Aorta (tissue), 5 donors: Measurements from ENCODE around the gene ZNF414. TPM values are rescaled to one million over a fixed set of nuclear protein-coding genes. Genes with fewer than 3 reads are reported as not detected.

ENCODE experiments used
- ATAC-seq: fragments of 200-7000 bp; cut with Tn5 transposase; one replicate; pipeline ENCODE4 v1.9.1; 2022; ENCODE audit warnings: moderate library complexity; ENCODE audit not compliant: low FRiP score
- DNase-seq, 2 donors: peaks; one replicate each; pipeline ENCODE4 v3.0.0-alpha.2; 2020
- H3K27ac ChIP-seq, 2 donors: one replicate each; pipeline ENCODE4 v1.5.1; 2013; ENCODE audit warnings: low read length in 2 of 2, mild to moderate bottlenecking in 2 of 2, moderate library complexity in 2 of 2, control low read depth in 1 of 2, inconsistent platforms in 1 of 2, low read depth in 1 of 2
- H3K27me3 ChIP-seq, 2 donors: one replicate each; pipeline ENCODE4 v1.6.1; 2013; ENCODE audit warnings: control low read depth in 1 of 2, low read length in 1 of 2, mild to moderate bottlenecking in 1 of 2, moderate library complexity in 1 of 2; ENCODE audit not compliant: insufficient read depth in 2 of 2, control insufficient read depth in 1 of 2
- H3K36me3 ChIP-seq, 2 donors: one replicate each; pipeline ENCODE4 v1.6.1; 2013; ENCODE audit warnings: control low read depth in 1 of 2, low read length in 1 of 2, mild to moderate bottlenecking in 1 of 2; ENCODE audit not compliant: insufficient read depth in 2 of 2, control insufficient read depth in 1 of 2
- H3K4me1 ChIP-seq, 2 donors: one replicate each; pipeline ENCODE4 v1.6.1; 2013; ENCODE audit warnings: low read length in 2 of 2, control low read depth in 1 of 2, mild to moderate bottlenecking in 1 of 2, moderate library complexity in 1 of 2; ENCODE audit not compliant: insufficient read depth in 2 of 2, control insufficient read depth in 1 of 2
- H3K4me3 ChIP-seq, 2 donors: one replicate each; pipeline ENCODE4 v1.5.1; 2013; ENCODE audit warnings: low read length in 2 of 2, control low read depth in 1 of 2, mild to moderate bottlenecking in 1 of 2
- H3K9me3 ChIP-seq: one replicate; pipeline ENCODE4 v1.6.1; 2013; ENCODE audit warnings: mild to moderate bottlenecking, low read length; ENCODE audit not compliant: control insufficient read depth
- WGBS, 2 donors: extraction: QIAGEN DNeasy Blood & Tissue Kit; methylation state at CpG; one replicate each; pipeline ENCODE4 v1.1.7; 2013; 5-methylcytosine and 5-hydroxymethylcytosine counted together
- intact Hi-C, 2 donors: fragments of 100-400 bp; cut with DNase I; formaldehyde crosslinking; loops; one replicate each; pipeline versions ENCODE4 v1.14.2 to v1.15.0; 2022
- polyA plus RNA-seq, 2 donors: library from polyadenylated mRNA; stranded (reverse); fragments of 200-250 nt; gene quantifications; one replicate each; pipeline ENCODE4 v1.2.3, GENCODE V29; 2013
- total RNA-seq, 2 donors: library from RNA; stranded (reverse); fragmentation: NEBNext Ultra II Directional; extraction: Animal tissue kit (Norgen Biotek cat#: 25700); gene quantifications; one replicate each; pipeline ENCODE4 v1.2.1, GENCODE V29; 2021
- donor health status: healthy with polysubstance abuse.
- donor health status: Bipolar disorder and iron deficiency.
- donor health status: DM: no; HTN: no; CAD: no.
- donor health status: DM: no; HTN: no; CAD: no.
- donor health status: DM: yes; HTN: yes; CAD: no.

Gene ZNF414
- total and polyA plus RNA-seq, 4 donors = 4.0 to 33.0 (median 17.1) TPM

DNA sequence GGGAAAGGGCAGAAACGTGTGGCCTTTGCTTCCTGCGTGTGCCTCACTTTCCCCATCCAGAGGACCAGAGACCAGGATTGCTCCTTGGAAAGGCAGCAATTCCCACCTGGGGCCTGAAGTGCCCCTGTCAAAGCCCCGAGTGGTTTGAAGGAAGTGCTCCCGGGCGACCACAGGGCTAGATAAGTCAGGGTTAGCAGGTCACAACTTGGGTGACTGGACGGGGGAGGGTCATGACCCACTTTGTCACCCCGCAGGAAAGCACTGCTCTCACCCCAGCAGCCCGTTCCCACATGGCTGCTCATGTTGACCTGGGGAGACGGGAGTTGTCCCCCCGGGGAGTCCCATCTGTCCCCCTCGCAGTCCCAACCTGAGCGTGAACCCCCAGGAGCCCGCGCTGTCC is 12.0 kb downstream of the ZNF414 start:
- Histone ChIP-seq H3K4me1 (no peaks in the 10 kb centered on the region), H3K9me3 (no peaks in the 10 kb centered on the region), H3K4me3 (no peak overlapping the region), H3K36me3 (no peaks in the 10 kb centered on the region), H3K27ac (no peak overlapping the region), H3K27me3 (no peaks in the 10 kb centered on the region)
- DNase-seq = no peak
- 74 to 75% methylated on average over 14 of the region's 14 CpGs for WGBS, 2 donors
- intact Hi-C loops = no loop called here
- ATAC-seq = no peak

DNA sequence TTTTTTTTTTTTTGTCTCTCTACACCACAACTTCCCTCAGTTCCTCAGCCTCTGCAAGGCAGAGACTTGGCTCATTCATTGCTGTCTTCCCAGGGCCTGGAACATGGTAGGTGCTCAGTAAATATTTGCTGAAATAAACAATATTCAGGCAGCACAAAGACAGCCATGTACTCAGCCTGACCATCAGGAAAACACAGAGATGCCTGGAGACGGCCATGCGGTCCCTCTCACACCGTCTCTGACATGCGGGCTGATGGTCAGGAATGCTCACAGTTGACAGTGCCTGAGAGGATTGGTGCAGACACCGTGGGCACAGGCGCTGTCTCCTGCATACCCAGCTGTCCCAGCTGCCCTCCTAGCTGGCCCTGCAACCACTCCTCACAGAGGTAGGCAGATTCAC is 12.5 kb downstream of the ZNF414 start:
- WGBS, 2 donors = 74 to 75% methylated on average over 6 of the region's 6 CpGs
- ATAC-seq (no peak), DNase-seq (no peak)
- Histone ChIP-seq H3K4me3 (no peak overlapping the region), H3K9me3 (no peaks in the 10 kb centered on the region), H3K27me3 (no peaks in the 10 kb centered on the region), H3K4me1 (no peaks in the 10 kb centered on the region), H3K27ac (no peak overlapping the region), H3K36me3 (no peaks in the 10 kb centered on the region)
- intact Hi-C loops = no loop called here

DNA sequence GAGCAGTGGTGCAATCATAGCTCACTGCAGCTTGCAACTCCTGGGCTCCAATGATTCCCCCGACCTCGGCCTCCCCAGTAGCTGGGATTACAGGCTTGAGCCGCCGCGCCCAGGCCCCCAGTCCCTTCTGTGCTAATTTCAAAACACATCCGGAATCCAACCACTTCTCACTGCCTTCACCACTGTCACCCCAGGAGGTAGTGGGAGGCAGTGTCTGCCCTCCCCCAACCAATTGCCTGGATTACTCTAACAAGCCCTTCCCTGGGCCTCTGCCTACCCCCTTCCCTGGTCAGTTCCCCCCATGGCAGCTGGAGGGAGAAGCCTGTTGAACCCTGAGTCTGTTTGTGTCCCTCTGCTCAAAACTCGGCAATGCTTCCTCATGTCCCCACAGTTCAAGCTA is 13.8 kb downstream of the ZNF414 start:
- DNase-seq = no peak
- whole genome bisulfite sequencing, 2 donors = 50 to 60% methylated on average over 7 of the region's 7 CpGs
- H3K27me3 ChIP-seq = no peaks in the 10 kb centered on the region
- intact Hi-C loops = no loop called here
- H3K36me3 ChIP-seq = no peaks in the 10 kb centered on the region
- no peaks in the 10 kb centered on the region for H3K9me3 ChIP-seq
- ATAC-seq = no peak
- no peak overlapping the region for H3K27ac ChIP-seq
- no peak overlapping the region for H3K4me3 ChIP-seq
- H3K4me1 ChIP-seq = no peaks in the 10 kb centered on the region

DNA sequence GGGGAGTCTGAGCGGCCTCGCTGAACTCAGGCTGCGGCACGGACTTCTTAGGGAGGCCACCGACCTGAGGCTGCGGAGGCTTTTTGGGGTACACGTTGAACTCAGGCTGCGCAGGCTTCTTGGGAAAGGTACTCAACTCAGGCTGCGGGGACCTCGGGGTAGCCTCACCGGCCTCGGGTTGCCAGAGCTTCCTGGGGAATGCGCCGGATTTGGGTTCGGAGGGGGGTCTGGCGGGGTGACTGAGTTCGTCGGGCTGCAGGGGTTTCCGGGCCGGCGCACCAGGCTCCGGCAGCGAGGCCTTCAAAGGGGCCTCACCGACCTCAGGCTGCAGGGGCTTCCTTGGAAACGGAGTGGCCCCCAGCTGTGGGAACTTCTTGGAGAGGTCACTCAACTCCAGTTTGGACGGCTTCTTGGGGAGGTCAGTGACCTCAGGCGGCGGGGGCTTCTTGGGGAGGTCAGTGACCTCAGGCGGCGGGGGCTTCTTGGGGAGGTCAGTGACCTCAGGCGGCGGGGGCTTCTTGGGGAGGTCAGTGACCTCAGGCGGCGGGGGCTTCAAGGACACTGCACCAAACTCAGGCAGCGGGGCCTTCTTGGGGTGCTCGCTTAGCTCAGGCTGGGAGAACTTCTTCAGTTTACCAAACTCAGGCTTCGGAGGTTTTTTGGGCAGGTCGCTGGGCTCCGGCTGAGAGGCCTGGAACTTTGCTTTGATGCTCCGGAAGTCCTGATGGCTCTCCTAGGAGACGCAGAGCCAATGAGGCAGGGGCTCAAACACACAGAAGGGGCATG is 14.7 kb downstream of the ZNF414 start:
- Histone ChIP-seq H3K4me3 (no peak overlapping the region), H3K36me3 (no peaks in the 10 kb centered on the region), H3K27me3 (no peaks in the 10 kb centered on the region), H3K4me1 (no peaks in the 10 kb centered on the region), H3K27ac (no peak overlapping the region), H3K9me3 (no peaks in the 10 kb centered on the region)
- intact Hi-C loops = no loop called here
- 81 to 82% methylated on average over 41 of the region's 41 CpGs for WGBS, 2 donors
- no peak for DNase-seq
- ATAC-seq = no peak

DNA sequence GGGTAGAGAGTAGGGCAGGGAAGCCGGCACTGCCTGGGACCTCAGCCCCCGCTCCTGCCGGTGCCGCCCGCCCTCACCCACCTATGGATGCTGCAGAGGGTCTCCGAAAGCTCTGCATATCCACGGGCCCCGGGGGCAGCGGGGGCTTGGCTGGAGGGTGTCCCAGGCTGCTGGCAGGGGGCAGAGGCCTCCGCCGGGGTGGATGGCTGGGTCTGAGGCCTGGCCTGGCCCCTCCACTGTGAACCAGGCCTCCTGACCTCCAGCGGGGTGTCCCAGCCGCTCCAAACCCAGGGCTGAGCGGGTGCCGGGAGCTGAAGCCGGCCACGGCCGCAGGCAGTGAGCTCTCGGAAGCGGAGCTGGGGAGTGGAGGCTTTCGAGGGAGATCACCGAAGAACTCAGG is 15.7 kb downstream of the ZNF414 start:
- intact Hi-C loops = no loop called here
- Histone ChIP-seq H3K36me3 (no peaks in the 10 kb centered on the region), H3K9me3 (no peaks in the 10 kb centered on the region), H3K4me1 (no peaks in the 10 kb centered on the region), H3K4me3 (no peak overlapping the region), H3K27me3 (no peaks in the 10 kb centered on the region), H3K27ac (no peak overlapping the region)
- ATAC-seq (no peak), DNase-seq (no peak)
- WGBS, 2 donors = 85 to 89% methylated on average over 21 to 22 of the region's 22 CpGs

DNA sequence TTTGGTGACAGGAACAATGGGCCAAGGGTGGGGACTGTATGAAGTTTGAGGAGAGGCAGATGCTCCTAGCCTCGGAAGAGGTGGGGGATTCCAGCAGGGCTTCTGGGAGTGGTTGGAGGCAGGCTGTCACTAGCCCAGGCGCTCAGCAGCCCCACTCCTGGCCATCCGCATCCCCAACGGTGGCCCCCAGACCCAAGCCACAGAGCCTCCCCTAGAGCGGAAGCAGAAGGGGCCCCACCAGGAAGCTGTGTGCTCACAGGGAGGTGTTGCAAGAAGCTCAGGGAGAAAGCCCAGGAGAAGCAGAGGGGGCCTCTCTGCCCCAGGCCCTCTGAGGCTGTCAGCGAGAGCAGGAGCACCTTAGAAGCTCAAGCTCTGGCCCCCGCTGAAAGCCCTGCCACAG is 19.8 kb downstream of the ZNF414 start:
- intact Hi-C loops = no loop called here
- WGBS, 2 donors = 73 to 80% methylated on average over 7 of the region's 7 CpGs
- Histone ChIP-seq H3K27ac (no peak overlapping the region), H3K4me3 (no peak overlapping the region), H3K9me3 (no peaks in the 10 kb centered on the region), H3K4me1 (no peaks in the 10 kb centered on the region), H3K36me3 (no peaks in the 10 kb centered on the region), H3K27me3 (no peaks in the 10 kb centered on the region)
- DNase-seq (no peak), ATAC-seq (no peak)

- Histone ChIP-seq H3K9me3 (no peaks in the 10 kb centered on the region), H3K36me3 (peaks cover 0 to 9% of the 10 kb centered on the region in 2 donors), H3K4me3 (no peak overlapping the region), H3K27me3 (no peaks in the 10 kb centered on the region), H3K4me1 (no peaks in the 10 kb centered on the region), H3K27ac (no peak overlapping the region)
- 86 to 90% methylated on average over 6 of the region's 6 CpGs for WGBS, 2 donors
- no peak for DNase-seq
- intact Hi-C loops = no loop called here
- ATAC-seq = no peak
These were observed 22.4 kb downstream of the ZNF414 start for GRCh38 chr19:8491574-8491973.

GRCh38 chr19:8490873-8491272 is 23.1 kb downstream of the ZNF414 start:
- DNase-seq (no peak), ATAC-seq (no peak)
- Histone ChIP-seq H3K4me3 (no peak overlapping the region), H3K27me3 (no peaks in the 10 kb centered on the region), H3K27ac (no peak overlapping the region), H3K9me3 (no peaks in the 10 kb centered on the region), H3K4me1 (no peaks in the 10 kb centered on the region), H3K36me3 (peaks cover 0 to 13% of the 10 kb centered on the region in 2 donors)
- intact Hi-C loops = no loop called here
- WGBS, 2 donors = 85 to 88% methylated on average over 12 of the region's 12 CpGs

DNA sequence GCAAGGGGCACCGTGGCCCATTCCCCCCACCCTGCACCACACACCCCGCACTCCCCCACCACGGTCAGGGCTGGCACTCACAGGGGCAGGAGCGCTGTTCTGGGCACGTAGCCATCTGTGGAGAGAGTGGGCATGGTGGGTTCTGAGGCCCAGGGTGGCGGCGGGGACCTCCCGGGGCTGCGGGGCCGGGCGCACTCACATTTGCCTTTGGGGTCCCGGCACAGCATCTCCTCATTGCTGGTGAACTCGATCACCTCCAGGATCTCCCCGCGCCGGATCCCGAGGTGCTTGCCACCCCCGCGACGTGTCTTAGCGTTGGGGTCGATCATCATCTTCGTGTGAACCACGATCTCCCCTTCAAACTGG is 23.6 kb downstream of the ZNF414 start:
- ATAC-seq (no peak), DNase-seq (no peak)
- H3K9me3 ChIP-seq = no peaks in the 10 kb centered on the region
- no peaks in the 10 kb centered on the region for H3K27me3 ChIP-seq
- H3K4me1 ChIP-seq = no peaks in the 10 kb centered on the region
- intact Hi-C loops = no loop called here
- WGBS, 2 donors = 85 to 86% methylated on average over 23 to 24 of the region's 24 CpGs
- H3K27ac ChIP-seq = no peak overlapping the region
- H3K36me3 ChIP-seq = peaks cover 0 to 16% of the 10 kb centered on the region in 2 donors
- H3K4me3 ChIP-seq = no peak overlapping the region
